GM19468 (cell line): ENCODE data around the gene MSX1.

Experiments
- ATAC-seq: cut with Tn5 transposase; IDR thresholded peaks from one replicate; pipeline ENCODE4 v1.9.1; 2021; ENCODE audit warnings: mild to moderate bottlenecking, moderate library complexity, moderate number of reproducible peaks; ENCODE audit not compliant: unreplicated experiment; ENCODE audit errors: extremely low read depth

MSX1 gene

DNA sequence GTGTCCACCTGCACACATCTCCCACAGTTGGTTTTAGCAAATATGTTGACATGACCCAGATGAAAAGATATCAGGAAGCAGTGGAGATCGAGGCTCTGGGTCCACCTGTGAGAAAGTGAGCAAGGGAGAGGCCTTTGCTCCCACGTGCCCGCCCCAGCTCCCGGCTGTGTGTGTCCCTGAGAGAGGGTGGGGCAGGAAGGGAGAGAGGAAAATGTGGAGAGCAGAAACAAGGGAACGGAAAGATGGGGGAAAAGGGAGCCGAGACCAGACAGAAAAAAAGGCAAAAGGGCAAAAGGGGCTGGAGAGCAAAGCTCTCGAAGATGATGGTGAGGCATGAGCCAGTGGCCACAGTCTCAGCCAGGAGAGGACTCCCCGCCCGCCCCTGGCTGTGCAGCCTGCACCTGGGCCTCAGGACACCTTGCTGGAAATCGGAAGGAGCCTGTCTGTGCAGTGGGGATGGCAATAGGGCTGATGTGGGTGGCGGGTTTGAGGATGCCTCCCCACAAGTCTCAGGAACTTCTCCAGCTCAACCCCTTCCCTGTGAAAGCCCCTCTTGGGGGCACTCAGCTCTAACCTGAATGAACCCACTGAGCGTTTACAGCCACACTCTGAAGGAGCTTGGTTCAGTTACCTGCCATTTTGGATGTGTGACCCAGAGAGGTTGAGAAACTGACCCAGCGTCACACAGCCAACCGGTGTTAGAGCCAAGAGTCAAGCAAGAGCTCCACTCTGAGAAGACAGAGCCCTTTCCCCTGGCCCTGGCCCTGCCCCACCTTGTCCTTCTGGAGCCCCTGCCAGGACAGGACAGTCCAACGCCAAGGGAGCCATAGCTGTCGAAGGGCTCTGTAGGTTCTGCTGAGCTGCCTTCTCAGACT is 20.3 kb upstream of the MSX1 start:
- no peak for ATAC-seq

DNA sequence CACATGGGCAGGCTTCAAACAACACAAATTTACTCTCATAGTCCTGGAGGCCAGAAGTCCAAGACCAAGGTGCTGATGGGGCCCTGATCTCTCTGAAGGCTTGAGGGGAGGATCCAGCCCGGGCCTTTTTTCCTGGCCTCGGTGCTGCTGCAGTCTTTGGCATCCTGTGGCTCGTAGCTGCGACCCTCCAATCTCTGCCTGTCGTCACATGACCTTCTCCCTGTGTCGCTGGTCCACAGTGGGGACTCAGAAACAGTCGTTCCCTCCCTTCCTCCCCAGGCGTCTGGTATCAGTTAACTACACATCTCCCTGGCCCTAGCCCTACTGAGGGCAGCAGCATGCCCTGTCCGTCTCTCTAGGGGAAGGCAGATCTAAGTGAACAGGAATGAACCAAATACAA is 19.1 kb upstream of the MSX1 start:
- ATAC-seq, result no peak

DNA sequence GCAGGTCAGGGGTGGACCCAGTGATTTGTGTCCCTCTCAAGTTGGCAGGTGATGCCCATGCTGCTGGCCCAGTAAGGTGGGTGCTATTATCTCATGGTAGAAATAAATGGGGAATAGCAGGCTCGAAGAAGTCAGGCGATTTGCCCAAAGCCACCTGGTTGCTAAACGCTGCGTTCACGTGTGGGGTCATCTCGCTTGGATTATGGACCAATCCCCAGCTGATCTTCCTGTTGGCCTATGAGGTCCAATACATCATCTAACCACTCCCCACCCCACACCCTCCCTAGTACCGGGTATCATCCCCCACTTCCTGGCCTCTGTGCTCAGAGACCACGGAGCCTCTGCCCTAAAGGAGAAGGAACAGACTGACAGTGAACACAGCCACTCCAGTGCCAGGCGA is 18.3 kb upstream of the MSX1 start:
- ATAC-seq, result no peak

DNA sequence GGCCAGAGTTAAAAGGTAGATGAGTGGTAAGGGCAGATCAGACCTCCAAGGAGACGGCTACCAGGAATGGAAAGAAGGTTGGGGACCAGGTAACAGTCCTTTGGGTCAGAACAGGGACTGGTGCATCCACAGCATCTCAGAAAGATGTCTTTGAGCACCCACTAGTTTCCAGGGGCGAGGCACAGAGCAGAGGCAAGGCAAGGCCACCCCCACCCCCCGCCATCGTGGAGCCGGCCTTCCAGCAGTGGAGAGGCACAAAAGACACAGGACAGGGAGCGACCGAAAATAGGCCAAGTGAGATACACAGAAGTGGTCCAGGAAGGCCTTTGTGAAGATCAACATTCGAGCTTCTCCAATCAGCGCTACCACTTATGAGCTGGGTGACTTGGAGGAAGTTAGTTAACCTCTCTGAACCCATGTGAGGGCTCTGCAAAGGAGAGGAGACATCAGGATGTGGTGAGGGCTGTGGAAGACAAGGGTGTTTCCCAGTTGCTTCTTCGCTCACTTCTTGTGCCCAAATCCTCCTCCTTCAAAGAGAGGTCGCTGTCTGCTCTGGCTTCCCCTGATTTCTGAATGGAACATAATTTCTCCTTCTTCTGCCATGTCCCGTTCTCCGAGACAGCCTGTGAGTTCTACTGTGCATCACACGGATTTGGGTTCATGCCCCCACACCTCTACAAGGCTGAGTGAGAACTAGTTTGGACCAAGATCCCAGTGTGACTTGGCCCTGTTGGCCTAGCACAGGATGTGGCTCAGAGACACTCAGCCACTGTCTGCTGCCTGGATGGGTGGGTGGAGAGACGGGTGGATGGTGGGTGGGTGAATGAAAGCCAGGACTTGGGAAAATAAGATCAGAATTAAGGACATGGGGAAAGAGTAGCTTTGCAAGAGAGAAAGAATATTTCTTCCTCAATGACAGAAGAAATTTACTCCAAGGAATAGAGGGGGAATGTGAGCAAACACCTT is 16.7 kb upstream of the MSX1 start:
- ATAC-seq, result no peak

DNA sequence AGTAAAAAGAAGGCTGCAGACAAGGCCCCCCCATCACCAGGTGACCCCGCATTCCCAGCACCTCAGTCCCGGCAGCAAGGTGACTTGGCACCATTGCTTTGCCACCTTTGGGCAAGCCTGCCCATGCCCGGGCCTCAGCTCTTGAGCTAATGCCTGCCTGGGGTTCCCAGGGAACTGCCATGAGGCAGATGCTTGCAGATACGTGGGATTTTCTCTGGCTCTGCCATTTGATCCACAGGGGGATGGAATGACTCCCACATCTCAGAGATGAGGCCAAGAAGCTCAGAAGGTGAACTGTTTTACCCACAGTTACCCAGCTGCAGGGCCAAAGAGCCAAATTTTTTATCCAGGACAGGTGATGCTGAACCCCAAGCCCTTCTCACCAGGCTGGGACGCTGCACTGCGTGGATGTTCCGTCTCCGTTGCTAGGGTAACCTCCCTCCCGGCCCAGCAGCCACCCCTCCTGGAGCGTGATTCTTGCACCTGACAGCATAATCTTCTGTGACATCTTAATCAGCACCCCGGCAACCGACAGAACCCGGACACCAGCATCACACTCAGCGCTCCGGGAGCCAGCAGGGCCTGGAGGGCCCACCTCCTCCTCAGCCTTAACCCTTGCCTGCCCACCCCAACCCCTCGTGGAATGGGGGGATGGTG is 15.7 kb upstream of the MSX1 start:
- no peak for ATAC-seq

DNA sequence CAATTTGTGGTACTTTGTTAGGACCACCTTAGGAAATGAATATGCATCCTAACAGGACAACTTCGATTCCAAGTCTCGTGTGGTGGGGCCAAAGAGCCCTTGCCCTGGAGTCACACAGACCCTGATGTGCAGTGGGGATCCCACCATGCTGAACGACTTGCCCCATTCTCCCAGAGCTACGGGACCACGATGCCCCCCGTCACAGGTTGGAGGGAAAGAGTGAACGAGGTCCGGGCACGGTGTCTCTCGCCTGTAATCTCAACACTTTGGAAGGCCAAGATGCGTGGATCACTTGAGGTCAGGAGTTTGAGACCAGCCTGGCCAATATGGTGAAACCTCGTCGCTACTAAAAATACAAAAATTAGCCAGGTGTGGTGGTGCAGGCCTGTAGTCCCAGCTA is 14.4 kb upstream of the MSX1 start:
- ATAC-seq, result no peak

DNA sequence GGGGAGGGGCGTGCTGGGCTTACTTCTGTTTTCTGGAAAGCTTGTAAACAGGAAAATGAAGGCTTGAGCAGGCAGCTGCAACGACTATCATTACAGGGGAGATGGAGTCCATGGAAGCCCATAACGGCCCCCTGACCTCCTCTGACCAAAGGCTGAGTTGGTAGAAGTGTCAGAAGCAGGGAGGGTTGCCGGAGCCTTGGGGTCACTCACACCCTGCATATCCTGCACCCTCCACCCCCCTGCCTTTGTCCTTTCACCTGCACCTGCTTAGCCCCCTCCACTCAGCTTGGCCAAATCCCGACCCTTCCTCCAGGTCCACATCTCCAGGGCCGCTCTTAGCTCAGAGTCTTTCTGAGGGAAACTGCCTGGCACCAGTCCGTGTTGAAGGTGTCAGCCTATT is 12.5 kb upstream of the MSX1 start:
- no peak for ATAC-seq

DNA sequence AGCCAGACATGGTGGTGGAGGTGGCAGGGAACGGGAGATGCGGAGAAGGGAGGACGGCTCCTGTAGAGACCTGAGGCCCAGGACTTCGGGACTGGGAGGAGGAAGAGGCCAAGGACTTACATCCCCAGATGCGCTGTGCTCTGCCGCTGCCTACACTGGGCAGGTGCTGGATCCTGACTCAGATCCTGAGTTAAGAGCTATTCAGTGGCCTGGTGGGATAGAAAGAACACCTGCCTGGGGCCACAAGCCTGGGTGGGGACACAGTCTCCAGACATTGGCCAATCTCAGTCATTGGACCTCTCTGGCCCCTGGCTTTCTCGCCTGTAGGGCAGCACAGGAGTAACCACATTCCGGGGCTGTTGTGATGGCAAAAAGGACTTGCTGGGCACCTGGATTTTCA is 10.9 kb upstream of the MSX1 start:
- ATAC-seq, result no peak

DNA sequence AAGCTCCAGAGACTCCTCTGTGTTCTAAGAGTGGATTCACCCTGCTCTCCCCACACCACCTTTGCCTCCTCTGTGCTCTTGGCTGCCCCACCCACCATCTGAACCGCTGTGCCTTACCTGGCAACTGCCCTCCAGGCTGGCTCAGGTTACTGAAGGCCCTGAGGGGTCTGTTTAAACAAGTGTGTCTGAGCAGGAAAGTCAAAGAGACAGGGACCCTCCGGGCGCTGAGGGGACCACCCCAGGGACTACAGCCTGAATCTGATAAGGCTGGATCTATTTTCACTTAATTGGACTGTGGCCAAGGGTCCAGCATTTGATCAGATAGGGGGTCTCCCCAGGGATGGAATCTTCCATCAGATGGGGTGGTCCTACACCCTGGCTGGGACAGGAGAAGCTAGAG is 10.4 kb upstream of the MSX1 start:
- ATAC-seq, result no peak

DNA sequence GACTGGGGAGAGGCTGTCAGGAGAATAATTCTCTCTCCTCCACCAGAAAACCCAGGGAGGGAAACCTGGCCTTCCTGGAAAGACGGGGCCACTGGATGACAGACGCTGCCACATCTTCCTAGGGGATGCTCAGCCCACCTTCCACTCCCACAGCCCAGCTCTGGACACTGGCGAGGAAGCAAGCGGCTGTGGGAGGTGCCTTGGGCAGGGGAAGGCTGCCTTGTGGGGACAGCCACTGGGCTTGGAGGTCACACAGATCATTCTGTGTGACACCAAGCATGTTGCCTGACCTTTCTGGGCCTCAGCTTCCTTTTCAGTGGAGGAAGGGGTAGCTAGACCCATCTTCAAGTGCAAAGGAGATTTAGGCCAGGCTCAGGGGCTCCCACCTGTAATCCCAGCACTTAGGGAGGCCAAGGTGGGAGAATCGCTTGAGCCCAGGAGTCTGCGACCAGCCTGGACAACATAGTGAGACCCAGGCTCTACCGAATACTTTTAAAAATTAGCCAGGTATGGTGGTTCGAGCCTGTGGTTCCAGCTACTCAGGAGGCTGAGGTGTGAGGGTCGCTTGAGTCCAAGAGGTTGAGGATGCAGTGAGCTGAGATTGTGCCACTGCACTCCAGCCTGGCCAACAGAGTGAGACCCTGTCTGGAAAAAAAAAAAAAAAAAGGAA is 9.8 kb upstream of the MSX1 start:
- ATAC-seq, result no peak

DNA sequence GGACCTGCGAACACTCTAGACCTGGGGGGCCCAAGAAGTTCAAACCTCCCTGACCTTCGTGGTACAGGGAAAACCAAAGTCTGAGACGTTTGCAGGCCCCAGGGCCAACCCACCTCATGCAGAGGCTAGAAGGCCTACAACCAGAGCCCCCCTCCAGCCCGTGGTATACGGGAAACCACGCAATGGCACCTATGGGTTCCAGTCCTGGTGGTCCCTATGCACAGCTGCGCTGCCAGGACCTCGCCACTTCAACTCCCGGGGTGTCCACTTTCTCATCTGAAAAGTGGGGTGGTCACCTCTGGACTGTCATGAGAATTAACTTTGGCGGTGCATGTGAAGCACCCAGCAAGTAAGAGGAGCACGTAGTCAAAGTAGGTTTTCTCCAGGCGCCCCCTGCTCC is 8.4 kb upstream of the MSX1 start:
- ATAC-seq, result no peak

DNA sequence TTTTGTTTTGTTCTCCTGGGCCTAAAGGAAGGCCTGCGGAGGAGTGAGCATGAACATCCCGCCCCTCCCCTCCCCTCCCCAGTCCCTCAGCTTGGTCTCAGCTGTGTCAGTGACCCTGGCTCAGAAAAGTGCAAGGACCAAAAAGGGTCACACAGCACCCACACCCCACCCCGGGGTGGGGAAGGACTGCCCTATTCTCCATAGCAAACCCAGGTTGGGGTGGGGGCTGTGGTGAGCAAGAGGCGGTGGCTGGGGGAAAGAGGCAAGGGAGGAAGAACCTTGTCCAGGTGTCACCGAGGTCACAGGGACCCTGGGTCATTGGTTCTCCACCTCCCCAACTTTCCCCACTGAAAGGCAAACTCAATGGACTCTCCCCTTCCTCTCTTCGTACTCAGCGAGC is 7.6 kb upstream of the MSX1 start:
- no peak for ATAC-seq

DNA sequence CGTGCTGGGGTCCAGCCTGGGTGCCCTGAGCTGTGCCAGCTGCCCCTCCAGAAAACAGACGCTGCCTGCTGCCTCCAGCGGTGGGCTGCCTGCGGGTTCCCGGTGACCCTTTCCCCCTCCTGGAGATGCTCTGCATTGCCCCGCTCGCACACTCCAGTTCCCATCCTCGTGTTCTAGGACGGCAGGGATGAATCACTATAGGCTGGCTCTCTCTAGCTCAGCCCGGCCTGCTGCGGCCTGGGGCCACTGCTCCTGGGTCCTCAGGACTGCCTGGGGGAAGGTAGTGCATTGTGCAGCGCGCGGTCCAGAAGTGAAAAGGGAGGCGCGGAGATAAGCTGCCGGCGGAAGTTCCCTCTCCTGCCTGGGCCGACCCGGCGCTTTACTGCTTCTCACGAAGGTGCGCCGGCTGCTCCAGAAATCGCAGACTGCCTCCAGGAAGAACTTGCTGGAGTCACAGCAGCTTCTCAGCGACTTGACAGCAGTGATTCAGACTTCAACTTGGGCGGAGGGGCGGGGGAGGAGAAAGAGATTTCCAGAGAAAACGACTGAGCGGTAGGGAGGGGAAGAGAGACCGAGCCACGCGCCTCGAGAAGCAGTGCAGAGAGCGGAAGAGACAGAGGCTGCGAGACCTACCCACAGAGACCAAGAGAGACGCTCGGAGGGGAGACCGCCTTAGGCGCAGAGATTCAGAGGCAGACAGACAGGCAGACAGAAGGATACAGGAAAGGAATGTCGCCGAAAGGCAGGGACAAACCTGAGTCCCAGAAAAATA is 6.7 kb upstream of the MSX1 start:
- no peak for ATAC-seq

DNA sequence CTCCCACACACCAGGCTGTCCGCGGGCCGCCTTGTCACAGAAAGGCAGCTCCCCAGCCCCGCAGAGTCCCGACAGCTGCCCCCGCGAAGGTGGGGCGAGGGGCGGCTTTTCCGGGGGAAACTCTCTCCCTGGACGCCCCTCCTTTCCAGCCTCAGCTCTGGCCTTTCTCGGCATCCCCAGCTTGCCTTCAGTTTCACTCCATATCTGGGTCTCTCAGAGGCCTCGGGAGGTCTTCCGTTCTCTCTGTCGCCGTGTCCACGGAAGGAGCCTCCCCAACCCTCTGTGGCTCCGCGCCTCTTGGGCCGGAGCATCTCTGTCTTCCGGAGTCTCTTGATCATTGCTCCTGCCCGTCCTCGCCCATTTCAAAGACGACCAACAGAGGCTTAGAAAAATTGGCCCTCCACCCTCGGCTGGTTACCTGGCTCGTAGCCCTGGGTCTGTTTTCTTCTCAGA is 6.1 kb upstream of the MSX1 start:
- no peak for ATAC-seq

DNA sequence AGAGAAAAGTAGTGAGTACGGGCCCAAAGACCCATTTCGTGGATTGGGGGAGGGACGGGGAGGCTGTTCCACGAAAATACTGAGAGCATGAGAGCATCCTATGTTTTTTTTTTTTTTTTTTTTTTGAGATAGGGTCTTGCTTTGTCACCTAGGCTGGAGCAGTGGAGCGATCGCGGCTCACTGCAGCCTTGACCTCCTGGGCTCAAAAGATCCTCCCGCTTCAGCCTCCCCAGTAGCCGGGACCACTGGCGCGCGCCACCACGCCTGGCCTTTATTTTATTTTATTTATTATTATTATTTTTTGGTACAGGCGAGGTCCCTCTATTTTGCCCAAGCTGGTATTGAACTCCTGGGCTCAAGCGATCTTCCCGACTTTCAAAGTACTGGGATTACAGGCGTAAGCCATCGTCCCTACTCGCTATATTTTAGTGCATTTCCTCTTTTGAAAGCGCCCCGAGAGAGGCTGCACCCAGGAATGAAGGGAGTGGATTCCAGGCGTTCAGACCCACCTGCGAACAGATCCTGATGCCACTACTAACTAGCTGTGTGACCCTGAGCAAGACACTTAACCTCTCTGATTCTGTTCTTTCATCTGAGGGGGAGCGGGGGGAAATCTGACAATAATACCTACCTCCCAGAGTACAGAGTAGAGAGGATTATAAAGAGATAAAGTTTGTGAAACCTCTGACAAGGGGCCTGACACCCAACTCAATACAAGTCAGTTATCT is 5.4 kb upstream of the MSX1 start:
- ATAC-seq, result no peak

DNA sequence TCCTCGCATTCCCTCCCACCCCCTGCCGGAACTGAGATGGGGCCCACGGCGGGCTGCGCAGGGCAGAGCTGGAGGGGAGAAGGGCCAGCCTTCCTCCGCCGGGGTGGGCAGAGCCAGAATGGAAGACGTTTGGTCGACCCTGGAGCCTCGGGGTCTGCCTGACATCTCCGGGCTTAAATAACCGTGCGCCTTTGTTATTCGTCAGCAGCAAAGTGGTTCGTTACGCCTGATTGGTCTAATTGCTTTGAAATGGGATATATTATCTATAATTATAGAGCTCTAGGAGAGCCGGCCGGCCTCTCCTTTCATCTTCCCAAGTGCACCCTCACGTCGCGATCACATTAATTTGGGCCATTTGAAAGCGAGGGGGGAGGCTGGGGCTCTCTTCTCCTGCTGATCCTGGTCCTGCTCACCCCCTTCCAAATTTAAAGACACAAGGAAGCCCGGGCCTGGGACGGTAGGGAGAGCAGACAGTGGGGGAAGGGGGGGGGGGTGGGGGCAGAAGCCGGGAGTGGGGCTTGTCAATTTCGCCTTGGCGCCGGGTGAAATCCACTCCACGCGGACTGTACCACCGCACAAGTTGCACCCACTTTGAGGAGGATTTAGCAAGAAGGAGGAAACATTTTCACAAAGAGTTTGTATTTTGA is 4.7 kb upstream of the MSX1 start:
- no peak for ATAC-seq

DNA sequence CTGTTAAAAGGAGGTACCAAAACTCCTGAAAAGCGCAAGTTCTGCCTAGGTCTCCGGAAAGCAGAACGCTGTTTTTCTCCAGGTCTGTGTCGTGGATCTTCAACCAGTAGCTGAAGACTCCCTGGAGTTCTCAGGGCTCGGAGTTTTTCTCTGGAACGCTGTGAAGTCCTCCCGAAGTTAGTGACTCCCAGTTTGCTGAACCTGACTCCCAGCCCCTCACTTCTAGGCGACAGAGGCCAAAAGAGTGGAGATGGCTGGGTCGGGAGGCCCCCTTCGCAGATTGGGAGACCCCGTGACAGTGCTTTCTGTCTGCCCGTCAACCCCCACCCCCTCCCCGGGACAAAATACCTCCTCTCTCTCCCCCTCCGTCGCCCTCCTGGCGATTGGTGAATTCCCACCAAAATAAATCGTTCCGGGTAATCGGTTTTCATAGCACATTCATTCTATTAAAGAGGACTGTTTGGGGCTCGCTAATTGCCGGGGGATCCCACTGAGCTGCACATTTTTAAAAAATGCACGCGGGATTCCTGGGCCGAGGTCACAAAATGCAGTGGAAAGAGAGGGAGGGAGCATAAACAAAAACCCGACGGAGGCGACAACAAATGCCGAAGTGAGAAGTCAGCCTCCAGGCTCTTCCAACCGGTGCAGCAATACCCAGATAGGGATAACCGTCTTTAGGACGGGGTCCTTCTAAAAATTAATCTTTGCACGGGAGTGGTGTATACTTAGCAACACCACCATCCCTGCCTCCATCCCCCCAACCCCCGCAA is 4.0 kb upstream of the MSX1 start:
- ATAC-seq, result no peak
